ENCODE results near the gene GPHN.

GPHN gene

GRCh38 chr14:66758031-66758613 is 250.2 kb downstream of the GPHN start:
- Histone ChIP-seq H3K36me3 (ENCODE audit: insufficient read depth, low read length) (no peaks in the 10 kb centered on the region), H3K27ac (no peak overlapping the region), H3K9ac (ENCODE audit: insufficient read length) (no peak overlapping the region), H3K9me3 (ENCODE audit: low read depth, low read length) (no peaks in the 10 kb centered on the region), H3K4me3 (no peak overlapping the region)
- no peak for DNase-seq (ENCODE audit: low read depth, low spot score)
- no peak for TF ChIP-seq POLR2AphosphoS5 (IDR thresholded peaks at IDR 0.05; ENCODE audit: borderline replicate concordance, low read depth, low read length)
- no peak for TF ChIP-seq EZH2 (IDR thresholded peaks at IDR 0.05)
- TF ChIP-seq FOXP2 (optimal IDR thresholded peaks at IDR 0.05; ENCODE audit: control extremely low read depth, extremely low read length, insufficient read depth), result no peak

GRCh38 chr14:66772146-66772545 is 264.2 kb downstream of the GPHN start:
- H3K9me3 ChIP-seq (ENCODE audit: low read depth, low read length), result no peaks in the 10 kb centered on the region
- TF ChIP-seq EZH2 (IDR thresholded peaks at IDR 0.05) (no peak), FOXP2 (optimal IDR thresholded peaks at IDR 0.05; ENCODE audit: control extremely low read depth, extremely low read length, insufficient read depth) (no peak), POLR2AphosphoS5 (IDR thresholded peaks at IDR 0.05; ENCODE audit: borderline replicate concordance, low read depth, low read length) (no peak)

GRCh38 chr14:66782853-66783252 is 274.9 kb downstream of the GPHN start:
- TF ChIP-seq FOXP2 (optimal IDR thresholded peaks at IDR 0.05; ENCODE audit: control extremely low read depth, extremely low read length, insufficient read depth), result no peak
- TF ChIP-seq POLR2AphosphoS5 (IDR thresholded peaks at IDR 0.05; ENCODE audit: borderline replicate concordance, low read depth, low read length), result no peak
- no peak for TF ChIP-seq EZH2 (IDR thresholded peaks at IDR 0.05)
- no peak overlapping the region for H3K9ac ChIP-seq (ENCODE audit: insufficient read length)
- no peaks in the 10 kb centered on the region for H3K36me3 ChIP-seq (ENCODE audit: insufficient read depth, low read length)
- no peaks in the 10 kb centered on the region for H3K9me3 ChIP-seq (ENCODE audit: low read depth, low read length)
- H3K27ac ChIP-seq, result no peak overlapping the region
- H3K4me3 ChIP-seq, result no peak overlapping the region
- no peak for DNase-seq (ENCODE audit: low read depth, low spot score)

More at GRCh38 chr14:66772146-66772545, 264.2 kb downstream of the GPHN start:
- DNase-seq (ENCODE audit: low read depth, low spot score), result no peak
- Histone ChIP-seq H3K36me3 (ENCODE audit: insufficient read depth, low read length) (no peaks in the 10 kb centered on the region), H3K9ac (ENCODE audit: insufficient read length) (no peak overlapping the region), H3K27ac (no peak overlapping the region), H3K4me3 (no peak overlapping the region)

- DNase-seq (ENCODE audit: low read depth, low spot score), result no peak
- H3K9me3 ChIP-seq (ENCODE audit: low read depth, low read length), result no peaks in the 10 kb centered on the region; the same call in 1 of the 2 replicates
- no peaks in the 10 kb centered on the region for H3K36me3 ChIP-seq (ENCODE audit: insufficient read depth, low read length)
- no peak overlapping the region for H3K27ac ChIP-seq
- TF ChIP-seq FOXP2 (optimal IDR thresholded peaks at IDR 0.05; ENCODE audit: control extremely low read depth, extremely low read length, insufficient read depth) (no peak), POLR2AphosphoS5 (IDR thresholded peaks at IDR 0.05; ENCODE audit: borderline replicate concordance, low read depth, low read length) (no peak), EZH2 (IDR thresholded peaks at IDR 0.05) (no peak)
- no peak overlapping the region for H3K9ac ChIP-seq (ENCODE audit: insufficient read length)
- no peak overlapping the region for H3K4me3 ChIP-seq
Observed at GRCh38 chr14:66790101-66790500, 282.2 kb downstream of the GPHN start.

- no peak overlapping the region for H3K9ac ChIP-seq (ENCODE audit: insufficient read length)
- TF ChIP-seq POLR2AphosphoS5 (IDR thresholded peaks at IDR 0.05; ENCODE audit: borderline replicate concordance, low read depth, low read length), result no peak
- no peak for TF ChIP-seq EZH2 (IDR thresholded peaks at IDR 0.05)
- no peaks in the 10 kb centered on the region for H3K36me3 ChIP-seq (ENCODE audit: insufficient read depth, low read length)
- no peak overlapping the region for H3K4me3 ChIP-seq
- no peak for DNase-seq (ENCODE audit: low read depth, low spot score)
- no peak overlapping the region for H3K27ac ChIP-seq
- no peaks in the 10 kb centered on the region for H3K9me3 ChIP-seq (ENCODE audit: low read depth, low read length)
Observed at GRCh38 chr14:66802962-66803361, 295.0 kb downstream of the GPHN start.

- no peak overlapping the region for H3K9ac ChIP-seq (ENCODE audit: insufficient read length)
- no peak for DNase-seq (ENCODE audit: low read depth, low spot score)
- no peaks in the 10 kb centered on the region for H3K36me3 ChIP-seq (ENCODE audit: insufficient read depth, low read length)
- no peak overlapping the region for H3K4me3 ChIP-seq
- H3K9me3 ChIP-seq (ENCODE audit: low read depth, low read length), result no peaks in the 10 kb centered on the region
- TF ChIP-seq POLR2AphosphoS5 (IDR thresholded peaks at IDR 0.05; ENCODE audit: borderline replicate concordance, low read depth, low read length) (no peak), EZH2 (IDR thresholded peaks at IDR 0.05) (no peak), FOXP2 (optimal IDR thresholded peaks at IDR 0.05; ENCODE audit: control extremely low read depth, extremely low read length, insufficient read depth) (no peak)
- no peak overlapping the region for H3K27ac ChIP-seq
Observed at GRCh38 chr14:66804141-66804540, 296.2 kb downstream of the GPHN start.

GRCh38 chr14:66813636-66814035 is 305.7 kb downstream of the GPHN start:
- no peak for DNase-seq (ENCODE audit: low read depth, low spot score)
- TF ChIP-seq POLR2AphosphoS5 (IDR thresholded peaks at IDR 0.05; ENCODE audit: borderline replicate concordance, low read depth, low read length), result no peak
- TF ChIP-seq FOXP2 (optimal IDR thresholded peaks at IDR 0.05; ENCODE audit: control extremely low read depth, extremely low read length, insufficient read depth), result no peak
- no peak for TF ChIP-seq EZH2 (IDR thresholded peaks at IDR 0.05)

GRCh38 chr14:66815687-66816086 is 307.7 kb downstream of the GPHN start:
- Histone ChIP-seq H3K36me3 (ENCODE audit: insufficient read depth, low read length) (peaks cover 4% of the 10 kb centered on the region; the same call in 1 of the 2 replicates), H3K9ac (ENCODE audit: insufficient read length) (no peak overlapping the region), H3K9me3 (ENCODE audit: low read depth, low read length) (no peaks in the 10 kb centered on the region), H3K27ac (no peak overlapping the region), H3K4me3 (no peak overlapping the region)
- DNase-seq (ENCODE audit: low read depth, low spot score), result no peak
- no peak for TF ChIP-seq POLR2AphosphoS5 (IDR thresholded peaks at IDR 0.05; ENCODE audit: borderline replicate concordance, low read depth, low read length)
- no peak for TF ChIP-seq EZH2 (IDR thresholded peaks at IDR 0.05)
- TF ChIP-seq FOXP2 (optimal IDR thresholded peaks at IDR 0.05; ENCODE audit: control extremely low read depth, extremely low read length, insufficient read depth), result no peak

More at GRCh38 chr14:66813636-66814035, 305.7 kb downstream of the GPHN start:
- H3K4me3 ChIP-seq, result no peak overlapping the region
- H3K9me3 ChIP-seq (ENCODE audit: low read depth, low read length), result no peaks in the 10 kb centered on the region
- no peak overlapping the region for H3K9ac ChIP-seq (ENCODE audit: insufficient read length)
- H3K27ac ChIP-seq, result no peak overlapping the region
- peaks cover 4% of the 10 kb centered on the region; the same call in 1 of the 2 replicates for H3K36me3 ChIP-seq (ENCODE audit: insufficient read depth, low read length)

- Histone ChIP-seq H3K9ac (ENCODE audit: insufficient read length) (no peak overlapping the region), H3K9me3 (ENCODE audit: low read depth, low read length) (no peaks in the 10 kb centered on the region), H3K36me3 (ENCODE audit: insufficient read depth, low read length) (no peaks in the 10 kb centered on the region), H3K27ac (no peak overlapping the region), H3K4me3 (no peak overlapping the region)
- TF ChIP-seq EZH2 (IDR thresholded peaks at IDR 0.05), result no peak
- TF ChIP-seq FOXP2 (optimal IDR thresholded peaks at IDR 0.05; ENCODE audit: control extremely low read depth, extremely low read length, insufficient read depth), result no peak
- no peak for TF ChIP-seq POLR2AphosphoS5 (IDR thresholded peaks at IDR 0.05; ENCODE audit: borderline replicate concordance, low read depth, low read length)
- no peak for DNase-seq (ENCODE audit: low read depth, low spot score)
Observed at GRCh38 chr14:66824251-66824650, 316.3 kb downstream of the GPHN start.
